Prostate gland (tissue), 2 donors: ENCODE data around the gene RNF152.

ENCODE experiments used
- POLR2A ChIP-seq: fragments of 450-650 bp; IDR thresholded peaks from one replicate; pipeline ENCODE4 v1.6.1; 2016; ENCODE audit warnings: antibody characterized with exemption, mild to moderate bottlenecking
- POLR2AphosphoS5 ChIP-seq: sonication (generic); formaldehyde crosslinking; IDR thresholded peaks from one replicate; pipeline ENCODE4 v1.6.1; 2017; ENCODE audit warnings: antibody characterized with exemption
- TF ChIP-seq, protein P1 (sequence below), 4 experiments: fragments of 200-600 bp in 2 of 4; fragments of 450-650 bp in 2 of 4; sonication (generic) in 2 of 4; IDR thresholded peaks; 1 replicate in 3 of 4; 2 replicates in 1 of 4; pipeline ENCODE4 v1.5.1; 2016 to 2019; ENCODE audit warnings: antibody characterized with exemption in 4 of 4, mild to moderate bottlenecking in 2 of 4, moderate library complexity in 2 of 4

DNA sequence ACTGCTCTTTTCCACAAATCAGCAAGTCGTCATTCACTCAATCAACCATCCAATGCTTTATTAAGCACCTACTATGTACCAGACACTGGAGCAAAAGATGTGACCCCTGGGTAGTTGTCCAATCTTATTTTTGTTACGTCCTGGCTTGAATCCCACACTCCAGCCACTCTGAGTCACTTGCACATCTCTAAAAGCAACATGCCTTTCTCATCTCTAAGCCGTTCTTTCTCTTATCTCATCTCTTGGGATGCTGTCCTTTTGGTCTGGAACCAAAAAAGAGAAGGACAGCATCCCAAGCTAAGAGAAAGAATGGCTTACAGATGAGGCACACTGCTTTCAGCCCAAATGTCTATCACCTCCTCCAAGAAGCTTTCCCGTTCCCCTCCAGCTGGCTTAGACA lies 58.8 kb downstream of the RNF152 start:
- TF ChIP-seq, protein P1, sequence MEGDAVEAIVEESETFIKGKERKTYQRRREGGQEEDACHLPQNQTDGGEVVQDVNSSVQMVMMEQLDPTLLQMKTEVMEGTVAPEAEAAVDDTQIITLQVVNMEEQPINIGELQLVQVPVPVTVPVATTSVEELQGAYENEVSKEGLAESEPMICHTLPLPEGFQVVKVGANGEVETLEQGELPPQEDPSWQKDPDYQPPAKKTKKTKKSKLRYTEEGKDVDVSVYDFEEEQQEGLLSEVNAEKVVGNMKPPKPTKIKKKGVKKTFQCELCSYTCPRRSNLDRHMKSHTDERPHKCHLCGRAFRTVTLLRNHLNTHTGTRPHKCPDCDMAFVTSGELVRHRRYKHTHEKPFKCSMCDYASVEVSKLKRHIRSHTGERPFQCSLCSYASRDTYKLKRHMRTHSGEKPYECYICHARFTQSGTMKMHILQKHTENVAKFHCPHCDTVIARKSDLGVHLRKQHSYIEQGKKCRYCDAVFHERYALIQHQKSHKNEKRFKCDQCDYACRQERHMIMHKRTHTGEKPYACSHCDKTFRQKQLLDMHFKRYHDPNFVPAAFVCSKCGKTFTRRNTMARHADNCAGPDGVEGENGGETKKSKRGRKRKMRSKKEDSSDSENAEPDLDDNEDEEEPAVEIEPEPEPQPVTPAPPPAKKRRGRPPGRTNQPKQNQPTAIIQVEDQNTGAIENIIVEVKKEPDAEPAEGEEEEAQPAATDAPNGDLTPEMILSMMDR (IDR thresholded peaks at IDR 0.05) = no peak
- no peak for TF ChIP-seq POLR2AphosphoS5
- TF ChIP-seq POLR2A = no peak
